IMR-90 (cell line): Measurements from ENCODE around the gene FMN1. TPM values are rescaled to one million over a fixed set of nuclear protein-coding genes. Genes with fewer than 3 reads are reported as not detected.
A peak's percentile ranks its signal among the peaks of the same experiment; 100 is the strongest.

ENCODE experiments used
- ATAC-seq: fragments of 200-7000 bp; cut with Tn5 transposase; 2 replicates; pipeline ENCODE4 v1.9.1; 2020; ENCODE audit warnings: low read depth, mild to moderate bottlenecking, moderate library complexity
- BruUV-seq: library from RNA; stranded (reverse); fragments of 400-500 nt; replicated peaks from 2 replicates; lab custom pipeline; 2021; lab: Mats Ljungman, UMichigan
- CTCF ChIA-PET: fragments of 300-600 bp; formaldehyde crosslinking; extraction: SDS; loops from one replicate; lab custom pipeline; 2021; ENCODE audit warnings: antibody characterized with exemption; lab: Yijun Ruan, JAX
- POLR2A ChIA-PET: fragments of 300-600 bp; sonication (Branson Sonifier 250); formaldehyde crosslinking; loops from one replicate; lab custom pipeline; 2022; ENCODE audit warnings: antibody characterized with exemption; ENCODE audit not compliant: unreplicated experiment; lab: Charles Lee
- DNase-seq: peaks from one replicate; pipeline ENCODE4 v3.0.0; 2013
- H2AFZ ChIP-seq: replicated peaks from 2 replicates; pipeline ENCODE3; 2013; ENCODE audit warnings: low read length, mild to moderate bottlenecking; ENCODE audit not compliant: poor library complexity
- H2AK5ac ChIP-seq: 2 replicates; pipeline ENCODE4 v1.6.1; 2013; ENCODE audit warnings: low read depth, low read length, inconsistent platforms
- H2AK9ac ChIP-seq: replicated peaks from 2 replicates; pipeline ENCODE3; 2013; ENCODE audit warnings: mild to moderate bottlenecking, low read depth, low read length, moderate library complexity; ENCODE audit not compliant: poor library complexity
- H2BK120ac ChIP-seq: 2 replicates; pipeline ENCODE4 v1.6.1; 2013; ENCODE audit warnings: low read depth, low read length, inconsistent platforms
- H2BK15ac ChIP-seq: 3 replicates; pipeline ENCODE4 v1.6.1; 2013; ENCODE audit warnings: low read depth, low read length, inconsistent platforms
- H2BK20ac ChIP-seq: 2 replicates; pipeline ENCODE4 v1.6.1; 2013; ENCODE audit warnings: low read depth, mild to moderate bottlenecking, inconsistent platforms, low read length, moderate library complexity
- H2BK5ac ChIP-seq: 2 replicates; pipeline ENCODE4 v1.6.1; 2013; ENCODE audit warnings: mild to moderate bottlenecking, low read depth, low read length, inconsistent platforms; ENCODE audit not compliant: poor library complexity, severe bottlenecking
- H3K14ac ChIP-seq: replicated peaks from 2 replicates; pipeline ENCODE4 v1.6.1; 2013; ENCODE audit warnings: low read depth, low read length, inconsistent platforms
- H3K18ac ChIP-seq: 2 replicates; pipeline ENCODE4 v1.6.1; 2013; ENCODE audit warnings: low read depth, low read length, control low read depth
- H3K23ac ChIP-seq: 2 replicates; pipeline ENCODE4 v1.6.1; 2013; ENCODE audit warnings: low read depth, low read length, inconsistent platforms
- H3K27ac ChIP-seq: 2 replicates; pipeline ENCODE4 v1.5.1; 2013; ENCODE audit warnings: mild to moderate bottlenecking, control low read depth, low read length; ENCODE audit not compliant: insufficient read depth
- H3K27me3 ChIP-seq: 2 replicates; pipeline ENCODE4 v1.6.1; 2013; ENCODE audit warnings: low read length; ENCODE audit not compliant: control insufficient read depth, insufficient read depth
- H3K36me3 ChIP-seq: 2 replicates; pipeline ENCODE4 v1.6.1; 2013; ENCODE audit warnings: low read length, mixed read lengths; ENCODE audit not compliant: control insufficient read depth, insufficient read depth
- H3K4ac ChIP-seq: 2 replicates; pipeline ENCODE4 v1.6.1; 2013; ENCODE audit warnings: low read depth, low read length, inconsistent platforms
- H3K4me1 ChIP-seq: 2 replicates; pipeline ENCODE4 v1.6.1; 2013; ENCODE audit warnings: low read length, mixed read lengths; ENCODE audit not compliant: control insufficient read depth, insufficient read depth
- H3K4me2 ChIP-seq: 2 replicates; pipeline ENCODE4 v1.6.1; 2013; ENCODE audit warnings: low read depth, mild to moderate bottlenecking, control low read depth, low read length, moderate library complexity
- H3K4me3 ChIP-seq: 2 replicates; pipeline ENCODE4 v1.5.1; 2013; ENCODE audit warnings: low read depth, mild to moderate bottlenecking, control low read depth, low read length, moderate library complexity; ENCODE audit not compliant: insufficient read depth
- H3K56ac ChIP-seq: 2 replicates; pipeline ENCODE4 v1.6.1; 2013; ENCODE audit warnings: low read length, inconsistent platforms; ENCODE audit not compliant: insufficient read depth; ENCODE audit errors: extremely low read depth
- H3K79me1 ChIP-seq, 2 experiments: 2 replicates each; pipeline ENCODE4 v1.6.1; 2013; ENCODE audit warnings: low read length in 2 of 2, inconsistent platforms in 1 of 2, low read depth in 1 of 2
- H3K9ac ChIP-seq: 2 replicates; pipeline ENCODE4 v1.6.1; 2013; ENCODE audit warnings: low read depth, low read length, control low read depth
- H3K9me1 ChIP-seq: 2 replicates; pipeline ENCODE4 v1.6.1; 2013; ENCODE audit warnings: low read length, inconsistent platforms; ENCODE audit not compliant: insufficient read depth
- H3K9me3 ChIP-seq: 2 replicates; pipeline ENCODE4 v1.6.1; 2013; ENCODE audit warnings: low read length; ENCODE audit not compliant: control insufficient read depth, insufficient read depth
- H4K20me1 ChIP-seq: 2 replicates; pipeline ENCODE4 v1.6.1; 2013; ENCODE audit warnings: low read length, inconsistent platforms; ENCODE audit not compliant: insufficient read depth
- H4K5ac ChIP-seq: 2 replicates; pipeline ENCODE4 v1.6.1; 2013; ENCODE audit warnings: mild to moderate bottlenecking, low read depth, low read length, control low read depth
- H4K8ac ChIP-seq, 2 experiments: 2 replicates each; pipeline ENCODE4 v1.6.1; 2013; ENCODE audit warnings: low read depth in 2 of 2, low read length in 2 of 2, control low read depth in 1 of 2, inconsistent platforms in 1 of 2
- H4K91ac ChIP-seq: 2 replicates; pipeline ENCODE4 v1.6.1; 2013; ENCODE audit warnings: low read depth, low read length, inconsistent platforms; ENCODE audit not compliant: insufficient read depth
- FOS ChIP-seq: fragments of 150-350 bp; IDR thresholded peaks from 2 replicates; pipeline ENCODE4 v1.6.1; 2016; ENCODE audit warnings: low read depth, low read length
- MAFK ChIP-seq: IDR thresholded peaks from 2 replicates; pipeline ENCODE4 v1.6.1; 2012; ENCODE audit warnings: low read depth, low read length, improper control_type of control experiment
- MXI1 ChIP-seq: IDR thresholded peaks from 2 replicates; pipeline ENCODE4 v1.6.1; 2012; ENCODE audit warnings: low read depth, mild to moderate bottlenecking, low read length, moderate library complexity, borderline replicate concordance
- POLR2A ChIP-seq: IDR thresholded peaks from 2 replicates; pipeline ENCODE4 v1.6.1; 2012; ENCODE audit warnings: mild to moderate bottlenecking, low read depth, low read length
- RAD21 ChIP-seq: IDR thresholded peaks from 2 replicates; pipeline ENCODE4 v1.6.1; 2012; ENCODE audit warnings: low read length, improper control_type of control experiment
- SMC3 ChIP-seq: fragments of 150-350 bp; IDR thresholded peaks from 2 replicates; pipeline ENCODE4 v1.6.1; 2016; ENCODE audit warnings: low read depth, mild to moderate bottlenecking, antibody characterized with exemption, low read length, moderate library complexity
- WGBS, 2 experiments: methylation state at CpG; one replicate each; pipeline versions ENCODE4 v1.1.5 to v1.1.7; 2013; ENCODE audit warnings: missing lambda C conversion rate in 2 of 2; ENCODE audit not compliant: insufficient read length in 1 of 2; ENCODE audit errors: extremely low coverage in 2 of 2; 5-methylcytosine and 5-hydroxymethylcytosine counted together
- dilution Hi-C: fragments of 300-500 bp; cut with HindIII; formaldehyde crosslinking; loops from one replicate; pipeline ENCODE4 v1.14.3; 2018; ENCODE audit warnings: low sequenced_read_pairs; ENCODE audit not compliant: unreplicated experiment
- in situ Hi-C: fragments of 300-500 bp; cut with MboI; formaldehyde crosslinking; loops from 3 replicates; pipeline ENCODE4 v1.14.3; 2019; ENCODE audit warnings: low sequenced_read_pairs, inconsistent platforms, mixed read lengths
- intact Hi-C: fragments of 100-400 bp; cut with micrococcal nuclease; formaldehyde crosslinking; loops from 2 replicates; pipeline ENCODE4 v1.10.0; 2022
- polyA plus RNA-seq, 3 experiments: library from polyadenylated mRNA; depleted of rRNA; stranded (reverse); fragments of >200 nt; gene quantifications; 2 replicates each; pipeline ENCODE4 v1.2.3, GENCODE V29; 2012; ENCODE audit warnings: low replicate concordance in 1 of 3
- total RNA-seq: library from RNA; depleted of rRNA; stranded (reverse); fragments of >200 nt; gene quantifications from 2 replicates; pipeline ENCODE4 v1.2.3, GENCODE V29; 2012
- TF ChIP-seq, protein P1 (sequence below): conservative IDR thresholded peaks from 2 replicates; pipeline ENCODE4 v1.5.1; 2012; ENCODE audit warnings: mild to moderate bottlenecking, low read depth, low read length, improper control_type of control experiment
- TF ChIP-seq, protein P2 (sequence below): fragments of 150-350 bp; IDR thresholded peaks from 2 replicates; pipeline ENCODE4 v1.6.1; 2017; ENCODE audit warnings: mild to moderate bottlenecking, antibody characterized with exemption, low read length, low read depth

The FMN1 gene
- total and polyA plus RNA-seq, 2 of the 4 experiments (the other 2 are of a cell fraction) = 7.3 to 17.6 TPM

DNA sequence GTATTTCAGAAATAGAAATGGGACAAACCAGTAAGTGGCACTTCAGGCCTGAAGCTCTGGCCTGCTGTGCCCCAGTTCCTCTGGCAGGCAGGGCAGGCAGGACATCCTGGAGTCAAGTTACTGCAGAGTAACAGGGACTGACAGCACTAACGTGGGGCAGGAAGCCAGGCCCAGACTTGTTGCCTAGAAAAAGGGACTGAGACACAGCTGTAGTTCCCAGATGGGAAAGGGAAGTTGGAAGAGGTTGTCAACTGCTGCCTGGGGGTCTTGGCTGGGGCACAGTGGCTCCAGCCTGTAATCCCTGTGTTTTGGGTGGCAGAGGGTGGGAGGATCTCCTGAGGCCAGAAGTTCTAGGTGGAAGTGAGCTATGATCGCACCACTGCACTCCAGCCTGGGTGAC, 171.9 kb downstream of the FMN1 start:
- Histone ChIP-seq H3K9me1 (no peaks in the 10 kb centered on the region), H2BK15ac (0 out of 3 replicates have a peak overlapping the region, but pooled peaks have one; percentile 37), H4K8ac (peak overlapping the region in 1 of 2 experiments; percentile 75; a peak in 2 of 4 replicates), H3K79me1 (peaks cover 8 to 54% of the 10 kb centered on the region in 2 experiments; a peak in 2 of 4 replicates), H3K14ac (no peak overlapping the region), H2BK120ac (peak overlapping the region; percentile 56), H3K4me1 (peaks cover 12% of the 10 kb centered on the region), H3K4me3 (no peak overlapping the region), H2AFZ (peak overlapping the region; percentile 72), H2BK20ac (peak overlapping the region; percentile 71; the same call in 1 of the 2 replicates), H4K20me1 (peaks cover 52% of the 10 kb centered on the region; the same call in 1 of the 2 replicates), H2BK5ac (peak overlapping the region; percentile 65), H3K56ac (no peak overlapping the region), H3K4me2 (peak overlapping the region; percentile 11), H2AK9ac (no peak overlapping the region), H3K36me3 (peaks cover 4% of the 10 kb centered on the region; the same call in 1 of the 2 replicates), H3K27me3 (no peaks in the 10 kb centered on the region), H3K9ac (peak overlapping the region; percentile 10; the same call in 1 of the 2 replicates), H4K5ac (peak overlapping the region; percentile 6), H3K18ac (no peak overlapping the region; the same call in 1 of the 2 replicates), H2AK5ac (peak overlapping the region; percentile 81; the same call in 1 of the 2 replicates), H3K27ac (peak overlapping the region; percentile 55), H3K9me3 (no peaks in the 10 kb centered on the region), H3K4ac (peak overlapping the region; percentile 66), H3K23ac (no peak overlapping the region), H4K91ac (peak overlapping the region; percentile 60; the same call in 1 of the 2 replicates)
- no peak for TF ChIP-seq MXI1
- no peak for TF ChIP-seq POLR2A
- TF ChIP-seq, protein P1, sequence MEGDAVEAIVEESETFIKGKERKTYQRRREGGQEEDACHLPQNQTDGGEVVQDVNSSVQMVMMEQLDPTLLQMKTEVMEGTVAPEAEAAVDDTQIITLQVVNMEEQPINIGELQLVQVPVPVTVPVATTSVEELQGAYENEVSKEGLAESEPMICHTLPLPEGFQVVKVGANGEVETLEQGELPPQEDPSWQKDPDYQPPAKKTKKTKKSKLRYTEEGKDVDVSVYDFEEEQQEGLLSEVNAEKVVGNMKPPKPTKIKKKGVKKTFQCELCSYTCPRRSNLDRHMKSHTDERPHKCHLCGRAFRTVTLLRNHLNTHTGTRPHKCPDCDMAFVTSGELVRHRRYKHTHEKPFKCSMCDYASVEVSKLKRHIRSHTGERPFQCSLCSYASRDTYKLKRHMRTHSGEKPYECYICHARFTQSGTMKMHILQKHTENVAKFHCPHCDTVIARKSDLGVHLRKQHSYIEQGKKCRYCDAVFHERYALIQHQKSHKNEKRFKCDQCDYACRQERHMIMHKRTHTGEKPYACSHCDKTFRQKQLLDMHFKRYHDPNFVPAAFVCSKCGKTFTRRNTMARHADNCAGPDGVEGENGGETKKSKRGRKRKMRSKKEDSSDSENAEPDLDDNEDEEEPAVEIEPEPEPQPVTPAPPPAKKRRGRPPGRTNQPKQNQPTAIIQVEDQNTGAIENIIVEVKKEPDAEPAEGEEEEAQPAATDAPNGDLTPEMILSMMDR = no peak
- TF ChIP-seq, protein P2, sequence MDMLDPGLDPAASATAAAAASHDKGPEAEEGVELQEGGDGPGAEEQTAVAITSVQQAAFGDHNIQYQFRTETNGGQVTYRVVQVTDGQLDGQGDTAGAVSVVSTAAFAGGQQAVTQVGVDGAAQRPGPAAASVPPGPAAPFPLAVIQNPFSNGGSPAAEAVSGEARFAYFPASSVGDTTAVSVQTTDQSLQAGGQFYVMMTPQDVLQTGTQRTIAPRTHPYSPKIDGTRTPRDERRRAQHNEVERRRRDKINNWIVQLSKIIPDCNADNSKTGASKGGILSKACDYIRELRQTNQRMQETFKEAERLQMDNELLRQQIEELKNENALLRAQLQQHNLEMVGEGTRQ = no peak
- TF ChIP-seq FOS = no peak
- TF ChIP-seq RAD21 = no peak
- TF ChIP-seq MAFK = no peak
- no peak for TF ChIP-seq SMC3
- 10% methylated on average over 1 of the region's 2 CpGs; no CpG with 5 or more reads in 1 of the 2 experiments for WGBS, 2 experiments
- ChIA-PET POLR2A (no interaction called here), CTCF (interaction anchor here (1.0 to 1.7 kb wide), 3 partner anchors 110 to 238 kb away, joined by 3 to 7 read pairs (median 3); no protein-coding TSS in a partner anchor)
- dilution Hi-C loops (no loop called here), in situ Hi-C loops (no loop called here), intact Hi-C loops (loop anchor here (1.0 to 5.0 kb wide), 2 partner anchors 65 to 110 kb away; no protein-coding TSS in a partner anchor)
- DNase-seq = peak; percentile 70
- BruUV-seq = no TSS peak
- peak; percentile 75 for ATAC-seq
